Endodermal cell (in vitro differentiated cells): ENCODE results near the gene HIC1. TPM values are rescaled to one million over a fixed set of nuclear protein-coding genes. Genes with fewer than 3 reads are reported as not detected.

Source experiments
- DNase-seq: peaks from one replicate; pipeline ENCODE4 v3.0.0-alpha.2; 2017
- H3K27ac ChIP-seq: 2 replicates; pipeline ENCODE4 v1.5.1; 2013; ENCODE audit warnings: mild to moderate bottlenecking, low read depth, low read length, moderate library complexity
- H3K27me3 ChIP-seq: 2 replicates; pipeline ENCODE4 v1.6.1; 2013; ENCODE audit warnings: mild to moderate bottlenecking, low read length, moderate library complexity; ENCODE audit not compliant: insufficient read depth, control insufficient read depth, poor library complexity, severe bottlenecking
- H3K36me3 ChIP-seq: 2 replicates; pipeline ENCODE4 v1.7.0; 2013; ENCODE audit warnings: mild to moderate bottlenecking, low read length, moderate library complexity; ENCODE audit not compliant: control insufficient read depth, insufficient read depth
- H3K4me1 ChIP-seq: one replicate; pipeline ENCODE4 v1.7.0; 2013; ENCODE audit warnings: low read length; ENCODE audit not compliant: control insufficient read depth, insufficient read depth
- H3K4me3 ChIP-seq: 2 replicates; pipeline ENCODE4 v1.5.1; 2013; ENCODE audit warnings: mild to moderate bottlenecking, low read length, moderate library complexity
- H3K9ac ChIP-seq: 2 replicates; pipeline ENCODE4 v1.6.1; 2013; ENCODE audit warnings: mild to moderate bottlenecking, low read length, moderate library complexity; ENCODE audit not compliant: poor library complexity, severe bottlenecking; ENCODE audit errors: extremely low read depth
- H3K9me3 ChIP-seq: 2 replicates; pipeline ENCODE4 v1.6.1; 2013; ENCODE audit warnings: mild to moderate bottlenecking, low read length, moderate library complexity; ENCODE audit not compliant: control insufficient read depth
- H3K27ac Mint-ChIP-seq: 2 replicates; pipeline ENCODE4 v1.8.0; 2020; ENCODE audit warnings: mixed read lengths
- H3K27me3 Mint-ChIP-seq: 2 replicates; pipeline ENCODE4 v1.8.0; 2021; ENCODE audit warnings: mild to moderate bottlenecking, mixed read lengths; ENCODE audit not compliant: insufficient read depth
- H3K36me3 Mint-ChIP-seq: 2 replicates; pipeline ENCODE4 v1.8.0; 2020; ENCODE audit warnings: low read depth, mixed read lengths
- H3K4me1 Mint-ChIP-seq: 2 replicates; pipeline ENCODE4 v1.8.0; 2020; ENCODE audit warnings: mixed read lengths
- H3K4me3 Mint-ChIP-seq: 2 replicates; pipeline ENCODE4 v1.8.0; 2020; ENCODE audit warnings: mild to moderate bottlenecking, moderate library complexity, mixed read lengths
- H3K9me3 Mint-ChIP-seq: 2 replicates; pipeline ENCODE4 v1.8.0; 2020; ENCODE audit warnings: mild to moderate bottlenecking, mixed read lengths
- WGBS, 2 experiments: methylation state at CpG; one replicate each; pipeline versions ENCODE4 v1.1.5 to v1.1.7; 2013; ENCODE audit warnings: missing lambda C conversion rate in 2 of 2, mixed read lengths in 1 of 2; ENCODE audit not compliant: insufficient coverage in 1 of 2, insufficient read length in 1 of 2; 5-methylcytosine and 5-hydroxymethylcytosine counted together
- total RNA-seq, 2 donors: library from RNA; stranded (reverse); fragmentation: NEBNext Ultra II Directional in 1 of 2; extraction: Animal tissue kit (Norgen Biotek cat#: 25700) in 1 of 2; gene quantifications; 2 replicates in 1 of 2; 3 replicates in 1 of 2; pipeline ENCODE4 v1.2.1, GENCODE V29; 2021
- TF ChIP-seq, protein P1 (sequence below): fragments of 200-600 bp; sonication (generic); conservative IDR thresholded peaks from 2 replicates; pipeline ENCODE4 v1.5.0; 2021; ENCODE audit warnings: antibody characterized with exemption, mild to moderate bottlenecking

The HIC1 gene
- total RNA-seq, 2 donors from 2014 or later, result 0.13 to 0.57 TPM

DNA sequence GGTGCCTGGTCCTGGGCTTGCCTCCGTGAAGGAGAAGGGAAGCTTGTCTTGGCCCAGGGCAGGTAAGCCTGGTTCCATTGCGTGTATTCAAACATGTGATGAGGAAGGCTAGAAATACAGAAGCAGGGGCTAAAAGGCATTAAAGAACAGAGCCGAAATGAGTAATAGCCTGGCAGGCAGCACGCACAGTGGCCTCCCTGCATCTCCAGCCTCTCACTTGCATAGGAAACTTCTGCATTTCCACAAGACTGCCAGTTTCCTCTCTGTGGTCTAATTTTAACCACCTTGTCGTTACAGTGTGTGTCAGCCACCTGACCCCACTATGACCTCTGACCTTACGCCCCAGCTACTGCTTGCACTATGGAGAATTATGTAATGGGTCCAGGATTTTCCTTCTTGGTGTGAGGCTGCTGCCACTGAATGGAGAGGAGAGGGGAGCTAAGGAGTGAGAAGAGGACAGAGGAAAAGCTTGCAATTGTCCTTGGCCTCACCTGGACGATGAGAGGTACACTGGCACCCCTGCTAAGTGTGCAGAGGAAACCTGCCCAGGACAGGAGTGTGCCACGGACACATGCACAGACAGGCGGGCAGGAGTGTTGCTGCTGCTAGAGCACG lies 32.8 kb downstream of the HIC1 start:
- Histone ChIP-seq H3K4me3 (no peak overlapping the region), H3K9ac (no peak overlapping the region), H3K9me3 (no peaks in the 10 kb centered on the region), H3K27ac (no peak overlapping the region), H3K4me1 (peaks cover 26% of the 10 kb centered on the region), H3K27me3 (no peaks in the 10 kb centered on the region), H3K36me3 (peaks cover 41% of the 10 kb centered on the region)
- H3K27me3 Mint-ChIP-seq, result no peaks in the 10 kb centered on the region
- 96% methylated on average over 6 to 10 of the region's 10 CpGs for WGBS, 2 experiments
- H3K36me3 Mint-ChIP-seq, result peaks cover 29% of the 10 kb centered on the region
- H3K4me1 Mint-ChIP-seq, result peaks cover 43% of the 10 kb centered on the region
- no peak overlapping the region for H3K27ac Mint-ChIP-seq
- no peak for DNase-seq
- H3K4me3 Mint-ChIP-seq, result no peak overlapping the region
- TF ChIP-seq, protein P1, sequence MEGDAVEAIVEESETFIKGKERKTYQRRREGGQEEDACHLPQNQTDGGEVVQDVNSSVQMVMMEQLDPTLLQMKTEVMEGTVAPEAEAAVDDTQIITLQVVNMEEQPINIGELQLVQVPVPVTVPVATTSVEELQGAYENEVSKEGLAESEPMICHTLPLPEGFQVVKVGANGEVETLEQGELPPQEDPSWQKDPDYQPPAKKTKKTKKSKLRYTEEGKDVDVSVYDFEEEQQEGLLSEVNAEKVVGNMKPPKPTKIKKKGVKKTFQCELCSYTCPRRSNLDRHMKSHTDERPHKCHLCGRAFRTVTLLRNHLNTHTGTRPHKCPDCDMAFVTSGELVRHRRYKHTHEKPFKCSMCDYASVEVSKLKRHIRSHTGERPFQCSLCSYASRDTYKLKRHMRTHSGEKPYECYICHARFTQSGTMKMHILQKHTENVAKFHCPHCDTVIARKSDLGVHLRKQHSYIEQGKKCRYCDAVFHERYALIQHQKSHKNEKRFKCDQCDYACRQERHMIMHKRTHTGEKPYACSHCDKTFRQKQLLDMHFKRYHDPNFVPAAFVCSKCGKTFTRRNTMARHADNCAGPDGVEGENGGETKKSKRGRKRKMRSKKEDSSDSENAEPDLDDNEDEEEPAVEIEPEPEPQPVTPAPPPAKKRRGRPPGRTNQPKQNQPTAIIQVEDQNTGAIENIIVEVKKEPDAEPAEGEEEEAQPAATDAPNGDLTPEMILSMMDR, result no peak
- H3K9me3 Mint-ChIP-seq, result no peaks in the 10 kb centered on the region

GRCh38 chr17:2089021-2089422 lies 34.1 kb downstream of the HIC1 start:
- peak overlapping the region; percentile 28 for H3K27ac Mint-ChIP-seq
- no peaks in the 10 kb centered on the region for H3K9me3 Mint-ChIP-seq
- peaks cover 30% of the 10 kb centered on the region for H3K36me3 Mint-ChIP-seq
- H3K9ac ChIP-seq, result no peak overlapping the region
- 83 to 94% methylated on average over 7 to 8 of the region's 8 CpGs for WGBS, 2 experiments
- no peaks in the 10 kb centered on the region for H3K9me3 ChIP-seq
- H3K4me3 Mint-ChIP-seq, result no peak overlapping the region
- DNase-seq, result no peak
- H3K36me3 ChIP-seq, result peaks cover 46% of the 10 kb centered on the region
- peaks cover 33% of the 10 kb centered on the region for H3K4me1 Mint-ChIP-seq
- H3K4me3 ChIP-seq, result no peak overlapping the region
- TF ChIP-seq, protein P1, result no peak
- peaks cover 13% of the 10 kb centered on the region for H3K4me1 ChIP-seq
- H3K27me3 Mint-ChIP-seq, result no peaks in the 10 kb centered on the region
- H3K27me3 ChIP-seq, result no peaks in the 10 kb centered on the region
- H3K27ac ChIP-seq, result no peak overlapping the region

- Histone ChIP-seq H3K36me3 (peaks cover 42% of the 10 kb centered on the region), H3K4me3 (no peak overlapping the region), H3K27me3 (no peaks in the 10 kb centered on the region), H3K4me1 (peaks cover 8% of the 10 kb centered on the region), H3K27ac (no peak overlapping the region), H3K9ac (no peak overlapping the region), H3K9me3 (no peaks in the 10 kb centered on the region)
- WGBS, 2 experiments, result 82 to 83% methylated on average over 9 of the region's 9 CpGs
- H3K9me3 Mint-ChIP-seq, result no peaks in the 10 kb centered on the region
- no peaks in the 10 kb centered on the region for H3K27me3 Mint-ChIP-seq
- H3K4me3 Mint-ChIP-seq, result no peak overlapping the region
- TF ChIP-seq, protein P1, result no peak
- H3K4me1 Mint-ChIP-seq, result peaks cover 30% of the 10 kb centered on the region
- H3K36me3 Mint-ChIP-seq, result peaks cover 24% of the 10 kb centered on the region
- peak overlapping the region; percentile 76 for H3K27ac Mint-ChIP-seq
- DNase-seq, result no peak
Observed at GRCh38 chr17:2090210-2090641, 35.3 kb downstream of the HIC1 start.
